GM21786 (cell line): ENCODE data around the gene PANX3.

Experiments
- ATAC-seq: cut with Tn5 transposase; IDR thresholded peaks from one replicate; pipeline ENCODE4 v1.9.1; 2021; ENCODE audit not compliant: unreplicated experiment

PANX3 gene

GRCh38 chr11:124656774-124657630, 45.8 kb downstream of the PANX3 start:
- no peak for ATAC-seq

- ATAC-seq = no peak
Measured at GRCh38 chr11:124657904-124658303, 46.7 kb downstream of the PANX3 start.

- no peak for ATAC-seq
Measured at GRCh38 chr11:124658501-124658900, 47.3 kb downstream of the PANX3 start.

GRCh38 chr11:124658986-124659385, 47.8 kb downstream of the PANX3 start:
- no peak for ATAC-seq

- no peak for ATAC-seq
Measured at GRCh38 chr11:124661553-124661952, 50.3 kb downstream of the PANX3 start.

- ATAC-seq = no peak
Measured at GRCh38 chr11:124662106-124662505, 50.9 kb downstream of the PANX3 start.

- no peak for ATAC-seq
Measured at GRCh38 chr11:124663861-124664260, 52.6 kb downstream of the PANX3 start.

GRCh38 chr11:124667601-124668000, 56.4 kb downstream of the PANX3 start:
- ATAC-seq = no peak

GRCh38 chr11:124669193-124669592, 58.0 kb downstream of the PANX3 start:
- ATAC-seq = no peak
